NCI-H1092 (cell line): Measurements from ENCODE around the gene MTAP.

Experiments
- DNase-seq: peaks from one replicate; lab custom pipeline; 2025; lab: John Stamatoyannopoulos, UW

Gene MTAP

DNA sequence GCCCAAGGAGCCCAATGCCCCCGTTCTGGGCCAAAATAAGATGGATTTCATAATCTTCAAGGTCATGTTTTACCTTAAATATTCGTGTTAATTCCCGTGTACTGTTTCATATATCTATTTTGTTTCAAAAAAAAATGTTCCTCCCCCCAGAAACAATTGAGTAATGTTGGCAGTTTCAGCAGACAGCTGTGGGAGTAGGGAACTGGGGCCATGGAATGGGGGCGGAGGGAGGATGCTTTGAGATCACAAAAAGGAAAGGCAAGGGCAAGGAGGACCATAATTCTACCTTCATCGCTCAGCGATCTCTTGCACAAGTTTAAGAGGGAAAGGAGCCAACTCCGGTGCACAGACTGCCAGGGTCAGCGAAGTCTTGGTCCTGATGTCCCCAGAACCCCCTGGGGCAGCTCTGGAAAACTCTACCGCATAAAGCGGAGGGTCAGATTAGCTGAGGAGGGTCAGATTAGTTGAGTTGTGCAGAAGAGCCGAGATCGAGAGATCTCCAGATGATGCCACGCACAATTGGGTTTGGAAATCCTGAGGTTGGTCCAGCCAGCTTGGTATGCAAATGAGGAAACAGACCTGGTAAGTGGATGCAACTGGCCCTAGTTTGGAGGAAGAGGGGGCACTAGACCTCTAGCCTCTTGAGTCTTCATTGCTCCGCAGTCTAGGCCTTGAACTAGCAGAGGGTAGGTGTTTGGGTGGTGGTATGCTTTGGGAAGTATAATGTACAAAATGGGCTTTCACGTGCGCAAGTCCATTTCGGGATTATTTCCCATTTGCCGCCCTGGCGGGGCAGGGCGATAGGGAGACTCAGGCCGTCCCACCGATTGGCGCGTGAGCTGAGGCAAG lies 167.7 kb downstream of the MTAP start:
- DNase-seq = no peak

DNA sequence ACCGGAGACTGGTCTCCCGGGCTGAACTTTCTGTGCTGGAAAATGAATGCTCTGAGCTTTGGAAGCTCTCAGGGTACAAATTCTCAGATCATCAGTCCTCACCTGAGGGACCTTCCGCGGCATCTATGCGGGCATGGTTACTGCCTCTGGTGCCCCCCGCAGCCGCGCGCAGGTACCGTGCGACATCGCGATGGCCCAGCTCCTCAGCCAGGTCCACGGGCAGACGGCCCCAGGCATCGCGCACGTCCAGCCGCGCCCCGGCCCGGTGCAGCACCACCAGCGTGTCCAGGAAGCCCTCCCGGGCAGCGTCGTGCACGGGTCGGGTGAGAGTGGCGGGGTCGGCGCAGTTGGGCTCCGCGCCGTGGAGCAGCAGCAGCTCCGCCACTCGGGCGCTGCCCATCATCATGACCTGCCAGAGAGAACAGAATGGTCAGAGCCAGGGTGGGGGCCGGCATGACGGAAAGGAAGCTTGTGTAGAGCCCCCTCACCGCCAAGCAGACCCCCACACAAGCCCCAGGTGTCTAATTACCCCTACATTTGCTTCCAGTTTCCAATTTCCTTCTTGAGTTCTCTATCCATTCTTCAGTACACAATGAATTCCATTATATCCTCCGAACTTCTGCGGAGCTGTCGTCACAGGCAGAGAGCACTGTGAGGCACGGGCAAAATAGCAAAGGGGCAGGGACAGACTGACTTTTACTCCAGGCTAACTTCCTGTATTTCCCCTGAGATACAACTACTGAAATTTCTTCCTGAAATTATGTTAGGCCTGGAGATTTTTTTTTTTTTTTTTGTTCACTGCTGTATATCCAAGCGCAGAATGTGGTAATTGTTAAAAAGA lies 168.6 kb downstream of the MTAP start:
- DNase-seq = no peak

DNA sequence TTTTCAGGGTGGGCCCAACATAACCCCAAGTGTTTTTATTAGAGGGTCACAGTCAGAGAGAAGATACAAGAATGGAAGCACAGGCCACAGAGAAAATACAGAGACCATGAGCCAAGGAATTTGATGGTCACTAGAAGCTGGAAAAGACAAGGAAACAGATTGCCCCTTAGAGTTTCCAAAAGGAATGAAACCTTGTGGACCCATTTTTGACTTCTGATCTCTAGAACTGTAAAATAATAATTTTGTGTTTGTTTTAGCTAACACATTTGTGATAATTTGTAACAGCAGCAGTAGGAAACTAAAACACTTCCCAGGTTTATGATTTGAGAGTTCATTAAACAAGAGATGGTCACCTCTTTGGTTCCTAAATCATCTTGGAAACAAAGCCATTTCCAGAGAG lies 169.9 kb downstream of the MTAP start:
- DNase-seq = no peak

DNA sequence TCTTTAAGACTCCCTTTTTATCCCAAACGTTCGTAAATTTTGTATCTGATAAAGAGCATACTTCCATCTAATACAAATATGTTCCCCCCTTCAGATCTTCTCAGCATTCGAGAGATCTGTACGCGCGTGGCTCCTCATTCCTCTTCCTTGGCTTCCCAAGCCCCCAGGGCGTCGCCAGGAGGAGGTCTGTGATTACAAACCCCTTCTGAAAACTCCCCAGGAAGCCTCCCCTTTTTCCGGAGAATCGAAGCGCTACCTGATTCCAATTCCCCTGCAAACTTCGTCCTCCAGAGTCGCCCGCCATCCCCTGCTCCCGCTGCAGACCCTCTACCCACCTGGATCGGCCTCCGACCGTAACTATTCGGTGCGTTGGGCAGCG lies 171.9 kb downstream of the MTAP start:
- peak; percentile 52 for DNase-seq

DNA sequence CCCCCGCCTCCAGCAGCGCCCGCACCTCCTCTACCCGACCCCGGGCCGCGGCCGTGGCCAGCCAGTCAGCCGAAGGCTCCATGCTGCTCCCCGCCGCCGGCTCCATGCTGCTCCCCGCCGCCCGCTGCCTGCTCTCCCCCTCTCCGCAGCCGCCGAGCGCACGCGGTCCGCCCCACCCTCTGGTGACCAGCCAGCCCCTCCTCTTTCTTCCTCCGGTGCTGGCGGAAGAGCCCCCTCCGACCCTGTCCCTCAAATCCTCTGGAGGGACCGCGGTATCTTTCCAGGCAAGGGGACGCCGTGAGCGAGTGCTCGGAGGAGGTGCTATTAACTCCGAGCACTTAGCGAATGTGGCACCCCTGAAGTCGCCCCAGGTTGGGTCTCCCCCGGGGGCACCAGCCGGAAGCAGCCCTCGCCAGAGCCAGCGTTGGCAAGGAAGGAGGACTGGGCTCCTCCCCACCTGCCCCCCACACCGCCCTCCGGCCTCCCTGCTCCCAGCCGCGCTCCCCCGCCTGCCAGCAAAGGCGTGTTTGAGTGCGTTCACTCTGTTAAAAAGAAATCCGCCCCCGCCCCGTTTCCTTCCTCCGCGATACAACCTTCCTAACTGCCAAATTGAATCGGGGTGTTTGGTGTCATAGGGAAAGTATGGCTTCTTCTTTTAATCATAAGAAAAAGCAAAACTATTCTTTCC lies 172.4 kb downstream of the MTAP start:
- DNase-seq = peak; percentile 94

DNA sequence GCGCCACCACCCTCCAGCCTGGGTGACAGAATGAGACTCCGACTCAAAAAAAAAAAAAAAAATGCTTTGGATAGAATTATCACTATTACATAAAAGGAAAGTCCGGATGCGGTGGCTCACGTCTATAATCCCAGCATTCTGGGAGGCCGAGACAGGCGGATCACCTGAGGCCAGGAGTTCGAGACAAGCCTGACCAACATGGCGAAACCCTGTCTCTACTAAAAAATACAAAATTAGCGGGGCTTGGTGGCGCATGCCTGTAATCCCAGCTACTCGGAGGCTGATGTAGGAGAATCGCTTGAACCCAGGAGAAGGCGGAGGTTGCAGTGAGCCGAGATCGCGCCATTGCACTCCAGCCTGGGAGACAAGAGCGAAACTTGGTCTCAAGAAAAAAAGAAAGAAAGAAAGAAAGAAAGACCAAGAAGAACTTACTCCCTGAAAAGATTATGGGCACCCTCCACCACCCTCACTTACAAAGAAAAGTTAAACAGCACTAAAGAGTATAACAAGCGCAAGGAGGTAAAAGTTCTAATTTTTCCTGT lies 174.0 kb downstream of the MTAP start:
- DNase-seq = no peak

DNA sequence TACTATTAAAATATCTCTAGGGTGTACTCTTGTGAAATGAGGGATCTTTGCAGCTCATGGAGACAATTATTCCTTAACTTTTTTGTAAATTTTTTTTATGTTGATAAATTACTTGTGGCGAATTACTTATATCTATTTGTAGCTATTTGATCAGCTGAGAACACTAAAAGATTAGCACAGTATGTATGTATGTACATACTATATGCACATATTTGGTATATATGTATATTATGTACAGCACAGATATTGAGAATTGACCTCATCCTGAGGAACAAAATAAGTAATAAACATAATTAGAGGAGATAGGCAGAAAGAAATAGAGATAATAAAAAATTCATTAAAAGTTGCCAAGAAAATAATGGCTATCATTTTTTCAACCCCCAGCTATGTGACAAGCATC lies 180.0 kb downstream of the MTAP start:
- DNase-seq = no peak

DNA sequence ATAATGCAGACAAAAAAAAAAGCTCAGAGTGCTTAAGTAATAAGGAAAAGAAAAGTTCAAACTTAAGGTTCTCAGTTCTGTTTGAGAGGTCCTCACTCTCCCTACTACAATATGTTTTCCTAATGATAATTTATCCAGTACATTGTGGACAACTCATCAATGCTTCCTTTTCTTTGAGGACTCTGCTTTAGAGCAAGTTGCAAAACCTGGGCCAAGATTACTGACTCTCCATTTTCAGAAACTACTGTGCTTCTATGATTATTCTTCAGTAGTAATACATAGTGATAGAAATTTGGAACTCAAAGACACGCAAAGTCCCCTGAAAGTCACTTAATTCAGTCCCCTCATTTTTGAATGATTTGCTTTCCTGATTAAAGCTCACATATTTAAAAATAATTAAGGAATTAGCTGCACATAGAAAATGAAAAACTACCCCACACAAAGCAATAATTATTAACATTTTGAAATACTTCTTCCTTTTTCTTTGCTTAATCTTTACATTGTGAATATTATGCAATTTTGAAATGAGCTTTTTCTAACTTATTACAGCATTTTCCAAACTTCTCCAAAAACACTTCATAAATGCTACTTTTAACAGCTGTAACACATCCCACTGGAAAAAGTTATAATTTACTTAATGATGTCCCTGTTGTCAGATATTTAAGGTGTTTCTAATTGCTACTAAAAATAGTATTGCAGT lies 180.6 kb downstream of the MTAP start:
- no peak for DNase-seq

DNA sequence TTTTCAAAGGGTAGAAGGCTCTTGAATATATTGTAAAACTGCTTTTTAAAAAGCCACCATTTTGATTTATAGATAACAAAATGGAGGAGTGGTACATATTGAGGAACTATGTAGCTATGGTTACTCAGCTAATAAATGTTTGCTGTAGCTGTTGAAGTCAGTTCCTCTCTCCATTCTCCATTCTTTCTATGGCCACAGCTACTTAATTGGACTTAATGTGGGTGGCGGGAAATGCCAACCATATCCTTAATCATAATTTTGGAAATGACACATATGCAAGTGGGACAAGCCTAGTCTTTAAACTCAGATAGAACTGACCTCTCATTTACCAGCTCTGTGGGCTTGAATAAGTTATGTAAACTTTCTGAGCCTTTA lies 181.1 kb downstream of the MTAP start:
- DNase-seq = no peak

DNA sequence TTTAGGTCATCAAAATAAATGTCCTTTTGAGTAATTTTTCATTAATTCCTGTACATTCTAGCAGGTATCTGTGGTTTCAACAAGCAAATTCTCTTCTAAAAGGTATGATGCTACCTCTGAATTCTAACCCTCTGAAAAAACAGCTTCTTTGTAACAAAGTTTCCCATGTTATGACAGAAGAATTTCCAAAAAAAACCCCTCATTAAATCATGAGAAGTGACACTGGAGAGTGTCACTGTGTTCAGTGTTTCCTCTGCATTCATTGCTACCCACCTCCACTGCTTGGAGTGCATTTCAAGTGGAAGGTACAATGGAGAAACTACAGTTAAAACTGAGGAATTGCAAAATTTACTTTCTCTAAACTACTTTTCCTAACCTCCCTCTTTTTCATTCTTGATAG lies 181.7 kb downstream of the MTAP start:
- no peak for DNase-seq

DNA sequence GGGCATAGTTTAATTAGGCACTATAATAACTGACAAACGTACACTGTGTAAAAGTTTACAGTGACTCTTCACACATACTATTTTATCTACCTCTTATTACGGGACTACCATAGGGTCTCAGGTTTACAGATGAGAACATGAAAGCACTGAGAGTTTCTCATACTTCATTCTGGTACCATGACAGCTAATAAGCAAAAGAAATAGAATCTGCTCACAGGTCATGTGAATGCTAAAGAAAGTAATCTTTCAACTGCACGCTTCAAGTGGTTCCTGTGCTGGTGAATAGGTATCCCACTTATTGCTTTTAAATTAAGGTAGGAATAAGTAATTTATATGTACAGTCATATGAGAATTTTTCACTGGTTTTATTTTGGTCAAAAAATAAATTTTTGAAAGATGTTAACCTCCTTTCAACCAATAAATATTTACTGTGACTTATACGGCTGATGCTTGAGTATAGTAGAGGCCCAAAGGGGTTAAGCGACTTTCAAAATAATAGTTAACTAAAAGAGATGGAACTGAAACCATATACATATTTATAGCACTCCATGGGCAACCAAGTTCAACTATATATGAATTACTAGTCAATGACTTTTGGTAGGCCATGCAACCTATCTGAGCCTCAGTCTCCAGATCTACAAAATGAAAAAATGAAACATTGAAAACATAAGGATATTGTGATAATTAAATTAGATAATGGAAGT lies 183.7 kb downstream of the MTAP start:
- DNase-seq = no peak
